Measurements from ENCODE around the gene ZNF792.
"Not testable (repeated sequence)": the region's sequence is repeated elsewhere in the genome, so short reads cannot be mapped to it uniquely, and the experiment has no call there.

ZNF792 gene

DNA sequence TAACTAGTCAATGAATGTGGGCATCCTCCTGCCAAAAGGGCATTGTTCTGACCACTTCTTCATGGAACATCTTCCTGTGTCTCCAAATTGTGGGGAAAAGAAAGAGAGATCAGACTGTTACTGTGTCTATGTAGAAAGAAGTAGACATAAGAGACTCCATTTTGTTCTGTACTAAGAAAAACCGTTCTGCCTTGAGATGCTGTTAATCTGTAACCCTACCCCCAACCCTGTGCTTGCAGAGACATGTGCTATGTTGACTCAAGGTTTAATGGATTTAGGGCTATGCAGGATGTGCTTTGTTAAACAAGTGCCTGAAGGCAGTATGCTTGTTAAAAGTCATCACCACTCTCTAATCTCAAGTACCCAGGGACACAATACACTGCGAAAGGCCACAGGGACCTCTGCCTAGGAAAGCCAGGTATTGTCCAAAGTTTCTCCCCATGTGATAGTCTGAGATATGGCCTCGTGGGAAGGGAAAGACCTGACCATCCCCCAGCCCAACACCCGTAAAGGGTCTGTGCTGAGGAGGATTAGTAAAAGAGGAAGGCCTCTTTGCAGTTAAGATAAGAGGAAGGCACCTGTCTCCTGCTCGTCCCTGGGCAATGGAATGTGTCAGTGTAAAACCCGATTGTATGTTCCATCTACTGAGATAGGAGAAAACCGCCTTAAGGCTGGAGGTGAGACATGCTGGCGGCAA, 43.8 kb downstream of the ZNF792 start:
- DNase-seq: not testable (repeated sequence)

GRCh38 chr19:34918190-34918589, 45.8 kb downstream of the ZNF792 start:
- no peak for DNase-seq

GRCh38 chr19:34917144-34917543, 46.9 kb downstream of the ZNF792 start:
- DNase-seq: not testable (repeated sequence)

- no peak for DNase-seq
Measured at GRCh38 chr19:34910770-34911169, 53.3 kb downstream of the ZNF792 start.

Data from 8988T (cell line).